ENCODE data around the gene IL1A. TPM values are rescaled to one million over a fixed set of nuclear protein-coding genes. Genes with fewer than 3 reads are reported as not detected.

The IL1A gene
- total and polyA plus RNA-seq, 10 of the 15 experiments (the other 5 are each of a cell fraction or from before 2014, with no cell fraction given) = 0.10 to 8.7 (median 6.9) TPM

- POLR2A ChIA-PET = interaction anchor here (1.1 to 3.1 kb wide), 7 partner anchors 9 to 72 kb away, joined by 3 to 15 read pairs (median 4); partner anchors contain the start of gene IL1B
Measured at GRCh38 chr2:112813280-112813966, 29.1 kb upstream of the IL1A start.

More at GRCh38 chr2:112813280-112813966, 29.1 kb upstream of the IL1A start:
- Histone ChIP-seq H3K36me3 (ENCODE audit: control insufficient read depth in 2 of 2, insufficient read depth in 2 of 2, low read length in 1 of 2) (no peaks in the 10 kb centered on the region), H2AFZ (ENCODE audit: control insufficient read depth, low read depth, low read length) (no peak overlapping the region), H3K4me3 (no peak overlapping the region), H3K4me2 (ENCODE audit: control insufficient read depth, insufficient read depth) (no peak overlapping the region), H3K9me3 (replicated peaks; ENCODE audit: control insufficient read depth, insufficient read depth, low read length) (no peaks in the 10 kb centered on the region; the same call in 2 of the 3 replicates), H4K20me1 (ENCODE audit: control insufficient read depth, insufficient read depth) (no peaks in the 10 kb centered on the region), H3K79me2 (ENCODE audit: control insufficient read depth, insufficient read depth, low read length) (no peaks in the 10 kb centered on the region), H3K4me1 (ENCODE audit: control insufficient read depth, insufficient read depth, low read length) (peaks cover 15% of the 10 kb centered on the region), H3K27ac (ENCODE audit: control insufficient read depth, insufficient read depth) (no peak overlapping the region), H3K9ac (ENCODE audit: control insufficient read depth, insufficient read depth, low read length) (no peak overlapping the region), H3K27me3 (replicated peaks in 1 of 2; ENCODE audit: control insufficient read depth in 2 of 2, insufficient read depth in 2 of 2, low read length in 1 of 2) (no peaks in the 10 kb centered on the region)
- ChIA-PET CTCF (interaction anchor here (0.9 to 2.2 kb wide), 7 partner anchors 8 to 128 kb away, joined by 3 to 13 read pairs (median 7); no protein-coding TSS in a partner anchor), RAD21 (ENCODE audit: unreplicated experiment) (interaction anchor here (0.9 to 3.3 kb wide), 12 partner anchors 9 to 129 kb away, joined by 3 to 26 read pairs (median 6); partner anchors contain the start of genes CKAP2L and IL1A), SMC1A (ENCODE audit: uncharacterized antibody, unreplicated experiment) (interaction anchor here (1.0 to 5.0 kb wide), 18 partner anchors 8 to 107 kb away, joined by 3 to 30 read pairs (median 8); partner anchors contain the start of gene IL1B)
- 93% methylated on average over 10 of the region's 10 CpGs for WGBS (ENCODE audit: insufficient coverage, insufficient replicate concordance, low lambda C conversion rate, missing lambda C conversion rate)
- BruUV-seq (replicated peaks) = TSS peak; percentile 79
- no peak for FAIRE-seq
- in situ Hi-C loops (cut with MboI) = no loop called here
- intact Hi-C loops (cut with micrococcal nuclease; ENCODE audit: unreplicated experiment) = loop anchor here (2.0 kb wide), 2 partner anchors 57 to 67 kb away; no protein-coding TSS in a partner anchor
- TF ChIP-seq RUNX3 (IDR thresholded peaks at IDR 0.05; ENCODE audit: low read length) = no peak
- no peak for TF ChIP-seq RCOR1 (conservative IDR thresholded peaks at IDR 0.05; ENCODE audit: low read depth, low read length)
- no peak for TF ChIP-seq PAX5 (IDR thresholded peaks at IDR 0.05; ENCODE audit: borderline replicate concordance, low read depth, low read length)
- TF ChIP-seq SIX5 (IDR thresholded peaks at IDR 0.05; ENCODE audit: low read depth, low read length, severe bottlenecking) = no peak
- TF ChIP-seq CHD2 (IDR thresholded peaks at IDR 0.05; ENCODE audit: borderline replicate concordance, low read depth, low read length) = no peak
- no peak for TF ChIP-seq ZNF274 (IDR thresholded peaks at IDR 0.05; ENCODE audit: insufficient read depth, insufficient read length)
- no peak for TF ChIP-seq ELK1 (IDR thresholded peaks at IDR 0.05; ENCODE audit: low read depth, low read length)
- no peak for ATAC-seq
- no peak for DNase-seq (ENCODE audit: low read depth, low spot score)

All from GM12878 (cell line).